Neural crest cell (in vitro differentiated cells): Measurements from ENCODE around the gene ZNF675. TPM values are rescaled to one million over a fixed set of nuclear protein-coding genes. Genes with fewer than 3 reads are reported as not detected.
"Not testable (repeated sequence)": the region's sequence is repeated elsewhere in the genome, so short reads cannot be mapped to it uniquely, and the experiment has no call there.

Experiments used
- DNase-seq: peaks from one replicate; pipeline ENCODE4 v3.0.0; 2021; ENCODE audit warnings: low read depth, mixed read lengths, low spot score
- H3K27ac Mint-ChIP-seq: one replicate; pipeline ENCODE4 v1.8.0; 2021; ENCODE audit warnings: mild to moderate bottlenecking, mixed read lengths; ENCODE audit not compliant: unreplicated experiment
- H3K27me3 Mint-ChIP-seq: 2 replicates; pipeline ENCODE4 v1.8.0; 2021; ENCODE audit warnings: low read depth, mild to moderate bottlenecking, mixed read lengths
- H3K36me3 Mint-ChIP-seq: 2 replicates; pipeline ENCODE4 v1.8.0; 2021; ENCODE audit warnings: low read depth, mild to moderate bottlenecking, mixed read lengths
- H3K4me1 Mint-ChIP-seq: 2 replicates; pipeline ENCODE4 v1.8.0; 2021; ENCODE audit warnings: mixed read lengths
- H3K4me3 Mint-ChIP-seq: one replicate; pipeline ENCODE4 v1.8.0; 2021; ENCODE audit warnings: mild to moderate bottlenecking, mixed read lengths
- H3K9me3 Mint-ChIP-seq: 2 replicates; pipeline ENCODE4 v1.8.0; 2021; ENCODE audit warnings: mixed read lengths
- CTCF ChIP-seq: fragments of 200-600 bp; sonication (generic); conservative IDR thresholded peaks from 2 replicates; pipeline ENCODE4 v1.5.0; 2021; ENCODE audit warnings: antibody characterized with exemption, mild to moderate bottlenecking
- long read RNA-seq: library from polyadenylated mRNA; unstranded; transcript quantifications from one replicate; pipeline ENCODE4 v2.0.0, GENCODE V29; 2020
- total RNA-seq: library from RNA; stranded (reverse); gene quantifications from 2 replicates; pipeline ENCODE4 v1.2.1, GENCODE V29; 2021

Gene ZNF675
- 24.3 and 24.5 TPM in 2 replicates for total RNA-seq
- long read RNA-seq, full-length matches to known transcripts: 61 of 64 reads
- long read RNA-seq, partial matches to known transcripts: 0 of 64 reads
- long read RNA-seq, other reads (novel, unspliced or antisense): 3 of 64 reads

GRCh38 chr19:23686621-23687423 is at the start of gene ZNF675:
TSS of gene ZNF675 (minus strand) at chr19:23687212. CDS start at chr19:23687033, 179 bp downstream.
- H3K9me3 Mint-ChIP-seq: no peaks in the 10 kb centered on the region
- H3K4me1 Mint-ChIP-seq: peaks cover 21% of the 10 kb centered on the region
- peak within 1 kb of the TSS; percentile 99 for H3K4me3 Mint-ChIP-seq
- TF ChIP-seq CTCF: peak; percentile 33
- H3K27ac Mint-ChIP-seq: peak within 1 kb of the TSS; percentile 100
- peak; percentile 76 for DNase-seq
- H3K36me3 Mint-ChIP-seq: peaks cover 34% of the 10 kb centered on the region
- H3K27me3 Mint-ChIP-seq: no peaks in the 10 kb centered on the region

- H3K4me1 Mint-ChIP-seq, H3K27ac Mint-ChIP-seq, DNase-seq, H3K4me3 Mint-ChIP-seq, H3K27me3 Mint-ChIP-seq, H3K36me3 Mint-ChIP-seq: not testable (repeated sequence)
- H3K9me3 Mint-ChIP-seq: peaks cover 11% of the 10 kb centered on the region
These were observed 43.9 kb upstream of the ZNF675 start for GRCh38 chr19:23730729-23731465.

GRCh38 chr19:23724161-23724560 is 37.1 kb upstream of the ZNF675 start:
- H3K4me3 Mint-ChIP-seq, H3K4me1 Mint-ChIP-seq, H3K27ac Mint-ChIP-seq, H3K36me3 Mint-ChIP-seq, H3K9me3 Mint-ChIP-seq, DNase-seq: not testable (repeated sequence)
- peaks cover 10% of the 10 kb centered on the region for H3K27me3 Mint-ChIP-seq

- DNase-seq: no peak
- peaks cover 23% of the 10 kb centered on the region for H3K27me3 Mint-ChIP-seq
- H3K9me3 Mint-ChIP-seq: no peaks in the 10 kb centered on the region
- no peak overlapping the region for H3K27ac Mint-ChIP-seq
- H3K4me3 Mint-ChIP-seq: no peak overlapping the region
- no peak for TF ChIP-seq CTCF
- no peaks in the 10 kb centered on the region for H3K36me3 Mint-ChIP-seq
- H3K4me1 Mint-ChIP-seq: no peaks in the 10 kb centered on the region
These were observed 31.8 kb upstream of the ZNF675 start for GRCh38 chr19:23718802-23719201.

GRCh38 chr19:23716792-23717191 is 29.8 kb upstream of the ZNF675 start:
- H3K36me3 Mint-ChIP-seq: no peaks in the 10 kb centered on the region
- H3K4me1 Mint-ChIP-seq: no peaks in the 10 kb centered on the region
- H3K27me3 Mint-ChIP-seq: peaks cover 23% of the 10 kb centered on the region
- H3K27ac Mint-ChIP-seq: no peak overlapping the region
- no peak for DNase-seq
- no peak overlapping the region for H3K4me3 Mint-ChIP-seq
- no peak for TF ChIP-seq CTCF
- no peaks in the 10 kb centered on the region for H3K9me3 Mint-ChIP-seq

GRCh38 chr19:23709347-23709746 is 22.3 kb upstream of the ZNF675 start:
- Mint-ChIP-seq H3K27ac (no peak overlapping the region), H3K27me3 (no peaks in the 10 kb centered on the region), H3K9me3 (peaks cover 4% of the 10 kb centered on the region), H3K36me3 (no peaks in the 10 kb centered on the region), H3K4me1 (no peaks in the 10 kb centered on the region), H3K4me3 (no peak overlapping the region)
- DNase-seq: no peak
- no peak for TF ChIP-seq CTCF
